ENCODE data around the gene ARHGAP45. TPM values are rescaled to one million over a fixed set of nuclear protein-coding genes. Genes with fewer than 3 reads are reported as not detected.
A peak's percentile ranks its signal among the peaks of the same experiment; 100 is the strongest.

The ARHGAP45 gene
- total RNA-seq, 1 experiment from 2014 or later: 31.5 TPM

- DNase-seq: no peak
- Histone ChIP-seq H3K4me1 (ENCODE audit: low read length) (peaks cover 19% of the 10 kb centered on the region), H3K9me2 (replicated peaks; ENCODE audit: insufficient read depth, low read length) (no peaks in the 10 kb centered on the region), H3K9me3 (ENCODE audit: low read length) (no peaks in the 10 kb centered on the region), H3K27me3 (ENCODE audit: low read length) (no peaks in the 10 kb centered on the region), H2AFZ (ENCODE audit: low read length) (no peak overlapping the region), H3K79me2 (ENCODE audit: low read length) (no peaks in the 10 kb centered on the region), H3K27ac (ENCODE audit: low read length) (no peak overlapping the region), H4K20me1 (ENCODE audit: insufficient read depth, low read depth, low read length) (no peaks in the 10 kb centered on the region), H3K36me3 (ENCODE audit: insufficient read depth, low read length) (no peaks in the 10 kb centered on the region), H3K4me2 (ENCODE audit: low read depth, low read length, poor library complexity, severe bottlenecking) (no peak overlapping the region), H3K4me3 (ENCODE audit: low read length) (no peak overlapping the region), H3K9ac (ENCODE audit: low read length) (no peak overlapping the region)
These were observed 10.9 kb upstream of the ARHGAP45 start for GRCh38 chr19:1055886-1056620.

- Histone ChIP-seq H2AFZ (ENCODE audit: low read length) (no peak overlapping the region), H3K4me3 (ENCODE audit: low read length) (no peak overlapping the region), H3K27me3 (ENCODE audit: low read length) (no peaks in the 10 kb centered on the region), H3K9me2 (replicated peaks; ENCODE audit: insufficient read depth, low read length) (no peaks in the 10 kb centered on the region), H4K20me1 (ENCODE audit: insufficient read depth, low read depth, low read length) (no peaks in the 10 kb centered on the region), H3K9ac (ENCODE audit: low read length) (no peak overlapping the region), H3K27ac (ENCODE audit: low read length) (peak overlapping the region; percentile 40; the same call in 1 of the 2 replicates), H3K4me1 (ENCODE audit: low read length) (peaks cover 19% of the 10 kb centered on the region), H3K4me2 (ENCODE audit: low read depth, low read length, poor library complexity, severe bottlenecking) (no peak overlapping the region), H3K9me3 (ENCODE audit: low read length) (no peaks in the 10 kb centered on the region), H3K79me2 (ENCODE audit: low read length) (no peaks in the 10 kb centered on the region), H3K36me3 (ENCODE audit: insufficient read depth, low read length) (no peaks in the 10 kb centered on the region)
- DNase-seq: peak; percentile 75
These were observed 9.7 kb upstream of the ARHGAP45 start for GRCh38 chr19:1057176-1057855.

- H3K79me2 ChIP-seq (ENCODE audit: low read length): no peaks in the 10 kb centered on the region
- no peak overlapping the region for H2AFZ ChIP-seq (ENCODE audit: low read length)
- H3K9me2 ChIP-seq (replicated peaks; ENCODE audit: insufficient read depth, low read length): no peaks in the 10 kb centered on the region
- H3K4me1 ChIP-seq (ENCODE audit: low read length): peaks cover 19% of the 10 kb centered on the region
- no peaks in the 10 kb centered on the region for H3K36me3 ChIP-seq (ENCODE audit: insufficient read depth, low read length)
- H3K9me3 ChIP-seq (ENCODE audit: low read length): no peaks in the 10 kb centered on the region
- no peak overlapping the region for H3K9ac ChIP-seq (ENCODE audit: low read length)
- no peaks in the 10 kb centered on the region for H3K27me3 ChIP-seq (ENCODE audit: low read length)
- no peak overlapping the region for H3K4me3 ChIP-seq (ENCODE audit: low read length)
- 0 out of 2 replicates have a peak overlapping the region, but pooled peaks have one; percentile 40 for H3K27ac ChIP-seq (ENCODE audit: low read length)
- DNase-seq: peak; percentile 74
- no peaks in the 10 kb centered on the region for H4K20me1 ChIP-seq (ENCODE audit: insufficient read depth, low read depth, low read length)
- no peak overlapping the region for H3K4me2 ChIP-seq (ENCODE audit: low read depth, low read length, poor library complexity, severe bottlenecking)
These were observed 8.9 kb upstream of the ARHGAP45 start for GRCh38 chr19:1058112-1058511.

- Histone ChIP-seq H3K9ac (ENCODE audit: low read length) (no peak overlapping the region), H3K36me3 (ENCODE audit: insufficient read depth, low read length) (no peaks in the 10 kb centered on the region), H3K9me2 (replicated peaks; ENCODE audit: insufficient read depth, low read length) (no peaks in the 10 kb centered on the region), H3K9me3 (ENCODE audit: low read length) (no peaks in the 10 kb centered on the region), H3K4me3 (ENCODE audit: low read length) (no peak overlapping the region), H2AFZ (ENCODE audit: low read length) (no peak overlapping the region), H3K27ac (ENCODE audit: low read length) (no peak overlapping the region), H3K27me3 (ENCODE audit: low read length) (no peaks in the 10 kb centered on the region), H3K4me1 (ENCODE audit: low read length) (peaks cover 34% of the 10 kb centered on the region), H4K20me1 (ENCODE audit: insufficient read depth, low read depth, low read length) (no peaks in the 10 kb centered on the region), H3K79me2 (ENCODE audit: low read length) (no peaks in the 10 kb centered on the region), H3K4me2 (ENCODE audit: low read depth, low read length, poor library complexity, severe bottlenecking) (no peak overlapping the region)
- no peak for DNase-seq
These were observed 6.3 kb upstream of the ARHGAP45 start for GRCh38 chr19:1060689-1061088.

GRCh38 chr19:1061987-1062386 lies 5.0 kb upstream of the ARHGAP45 start:
- H3K9ac ChIP-seq (ENCODE audit: low read length): no peak overlapping the region

GRCh38 chr19:1062387-1063029 lies 4.5 kb upstream of the ARHGAP45 start:
- Histone ChIP-seq H3K27me3 (ENCODE audit: low read length) (no peaks in the 10 kb centered on the region), H3K4me1 (ENCODE audit: low read length) (peaks cover 41% of the 10 kb centered on the region), H3K27ac (ENCODE audit: low read length) (no peak overlapping the region), H3K9me3 (ENCODE audit: low read length) (no peaks in the 10 kb centered on the region), H3K79me2 (ENCODE audit: low read length) (no peaks in the 10 kb centered on the region), H3K36me3 (ENCODE audit: insufficient read depth, low read length) (no peaks in the 10 kb centered on the region), H3K4me3 (ENCODE audit: low read length) (no peak overlapping the region), H3K9ac (ENCODE audit: low read length) (no peak overlapping the region), H3K9me2 (replicated peaks; ENCODE audit: insufficient read depth, low read length) (no peaks in the 10 kb centered on the region), H3K4me2 (ENCODE audit: low read depth, low read length, poor library complexity, severe bottlenecking) (no peak overlapping the region), H4K20me1 (ENCODE audit: insufficient read depth, low read depth, low read length) (no peaks in the 10 kb centered on the region), H2AFZ (ENCODE audit: low read length) (no peak overlapping the region)
- DNase-seq: no peak

More at GRCh38 chr19:1061987-1062386, 5.0 kb upstream of the ARHGAP45 start:
- H4K20me1 ChIP-seq (ENCODE audit: insufficient read depth, low read depth, low read length): no peaks in the 10 kb centered on the region
- no peak overlapping the region for H3K27ac ChIP-seq (ENCODE audit: low read length)
- H3K9me3 ChIP-seq (ENCODE audit: low read length): no peaks in the 10 kb centered on the region
- peaks cover 43% of the 10 kb centered on the region for H3K4me1 ChIP-seq (ENCODE audit: low read length)
- H3K4me2 ChIP-seq (ENCODE audit: low read depth, low read length, poor library complexity, severe bottlenecking): no peak overlapping the region
- H3K36me3 ChIP-seq (ENCODE audit: insufficient read depth, low read length): no peaks in the 10 kb centered on the region
- no peak overlapping the region for H2AFZ ChIP-seq (ENCODE audit: low read length)
- DNase-seq: no peak
- H3K4me3 ChIP-seq (ENCODE audit: low read length): no peak overlapping the region
- no peaks in the 10 kb centered on the region for H3K79me2 ChIP-seq (ENCODE audit: low read length)
- H3K9me2 ChIP-seq (replicated peaks; ENCODE audit: insufficient read depth, low read length): no peaks in the 10 kb centered on the region
- no peaks in the 10 kb centered on the region for H3K27me3 ChIP-seq (ENCODE audit: low read length)

- Histone ChIP-seq H3K9ac (ENCODE audit: low read length) (no peak overlapping the region), H3K27ac (ENCODE audit: low read length) (no peak overlapping the region), H3K4me3 (ENCODE audit: low read length) (no peak overlapping the region), H3K4me2 (ENCODE audit: low read depth, low read length, poor library complexity, severe bottlenecking) (no peak overlapping the region), H3K9me3 (ENCODE audit: low read length) (no peaks in the 10 kb centered on the region), H2AFZ (ENCODE audit: low read length) (no peak overlapping the region), H3K9me2 (replicated peaks; ENCODE audit: insufficient read depth, low read length) (no peaks in the 10 kb centered on the region), H3K79me2 (ENCODE audit: low read length) (peaks cover 2% of the 10 kb centered on the region; the same call in 1 of the 2 replicates), H3K27me3 (ENCODE audit: low read length) (no peaks in the 10 kb centered on the region), H3K36me3 (ENCODE audit: insufficient read depth, low read length) (no peaks in the 10 kb centered on the region), H3K4me1 (ENCODE audit: low read length) (peaks cover 40% of the 10 kb centered on the region), H4K20me1 (ENCODE audit: insufficient read depth, low read depth, low read length) (no peaks in the 10 kb centered on the region)
- DNase-seq: peak; percentile 93
These were observed 3.7 kb upstream of the ARHGAP45 start for GRCh38 chr19:1063030-1063908.
